Ovary (tissue), 9 donors: Measurements from ENCODE around the gene MORN2. TPM values are rescaled to one million over a fixed set of nuclear protein-coding genes. Genes with fewer than 3 reads are reported as not detected.

ENCODE experiments used
- DNase-seq, 5 donors: peaks; one replicate each; pipeline ENCODE4 v3.0.0-alpha.2; 2019 to 2020
- H3K27ac ChIP-seq, 2 donors: fragments of 200-600 bp; one replicate each; pipeline versions ENCODE4 v1.5.1 to v1.8.0; 2019 to 2022
- H3K27me3 ChIP-seq: fragments of 200-600 bp; one replicate; pipeline ENCODE4 v1.8.0; 2022
- H3K36me3 ChIP-seq: fragments of 200-600 bp; sonication (generic); one replicate; pipeline ENCODE4 v1.5.1; 2019
- H3K4me1 ChIP-seq: one replicate; pipeline ENCODE4 v1.8.1; 2013; ENCODE audit warnings: mild to moderate bottlenecking, moderate library complexity; ENCODE audit not compliant: insufficient read depth
- H3K4me3 ChIP-seq: fragments of 200-600 bp; sonication (generic); one replicate; pipeline ENCODE4 v1.5.1; 2017
- H3K9me3 ChIP-seq, 2 donors: fragments of 200-600 bp in 1 of 2; sonication (generic) in 1 of 2; one replicate each; pipeline versions ENCODE4 v1.5.1 to v1.8.1; 2013 to 2019; ENCODE audit warnings: mild to moderate bottlenecking in 1 of 2, moderate library complexity in 1 of 2
- EP300 ChIP-seq: sonication (generic); formaldehyde crosslinking; IDR thresholded peaks from one replicate; pipeline ENCODE4 v1.6.1; 2017; ENCODE audit warnings: antibody characterized with exemption
- POLR2A ChIP-seq: fragments of 450-650 bp; IDR thresholded peaks from one replicate; pipeline ENCODE4 v1.6.1; 2017; ENCODE audit warnings: antibody characterized with exemption, mild to moderate bottlenecking, moderate library complexity
- WGBS, 3 donors: extraction: QIAGEN DNeasy Blood & Tissue Kit in 1 of 3; methylation state at CpG; one replicate each; pipeline versions ENCODE4 v1.1.5 to v1.1.7; 2013 to 2017; 5-methylcytosine and 5-hydroxymethylcytosine counted together
- intact Hi-C, 4 donors: fragments of 100-400 bp; cut with DNase I; formaldehyde crosslinking; loops; one replicate each; pipeline versions ENCODE4 v1.11.0 to v1.15.1; 2022 to 2023
- polyA plus RNA-seq, 2 donors: library from polyadenylated mRNA; stranded (reverse); fragments of 200-250 nt in 1 of 2; fragments of 350-450 nt in 1 of 2; fragmentation: Illumina TruSeq in 1 of 2; extraction: RNeasy Lipid Tissue Mini Kit (QIAGEN cat#74804) in 1 of 2; gene quantifications; one replicate each; pipeline ENCODE4 v1.2.3, GENCODE V29; 2013 to 2014
- total RNA-seq, 7 donors: library from RNA; depleted of rRNA in 2 of 7; stranded (reverse); fragments of >200 nt in 2 of 7; fragmentation: NEBNext Ultra II Directional in 3 of 7; extraction: Animal tissue kit (Norgen Biotek cat#: 25700) in 3 of 7; gene quantifications; one replicate each; pipeline versions ENCODE4 v1.1.0 to v1.2.4, GENCODE V29; 2016 to 2023
- TF ChIP-seq, protein P1 (sequence below), 3 donors: fragments of 450-650 bp in 2 of 3; fragments of 200-600 bp in 1 of 3; IDR thresholded peaks; one replicate each; pipeline versions ENCODE4 v1.5.1 to v1.8.0; 2016 to 2022; ENCODE audit warnings: antibody characterized with exemption in 3 of 3, mild to moderate bottlenecking in 1 of 3
- donor health status: DM: no; HTN: no; CAD: no; lungs with moderate emphysema.
- donor health status: DM: no; HTN: no; CAD: no.
- donor health status: Bipolar disorder and iron deficiency.
- donor health status: DM: yes; HTN: yes; CAD: no.
- donor health status: DM: no; HTN: no; CAD: no.
- donor health status: DM: yes; HTN: yes; CAD: no.

Gene MORN2
- total and polyA plus RNA-seq, 9 donors: 12.9 to 46.9 (median 16.5) TPM

DNA sequence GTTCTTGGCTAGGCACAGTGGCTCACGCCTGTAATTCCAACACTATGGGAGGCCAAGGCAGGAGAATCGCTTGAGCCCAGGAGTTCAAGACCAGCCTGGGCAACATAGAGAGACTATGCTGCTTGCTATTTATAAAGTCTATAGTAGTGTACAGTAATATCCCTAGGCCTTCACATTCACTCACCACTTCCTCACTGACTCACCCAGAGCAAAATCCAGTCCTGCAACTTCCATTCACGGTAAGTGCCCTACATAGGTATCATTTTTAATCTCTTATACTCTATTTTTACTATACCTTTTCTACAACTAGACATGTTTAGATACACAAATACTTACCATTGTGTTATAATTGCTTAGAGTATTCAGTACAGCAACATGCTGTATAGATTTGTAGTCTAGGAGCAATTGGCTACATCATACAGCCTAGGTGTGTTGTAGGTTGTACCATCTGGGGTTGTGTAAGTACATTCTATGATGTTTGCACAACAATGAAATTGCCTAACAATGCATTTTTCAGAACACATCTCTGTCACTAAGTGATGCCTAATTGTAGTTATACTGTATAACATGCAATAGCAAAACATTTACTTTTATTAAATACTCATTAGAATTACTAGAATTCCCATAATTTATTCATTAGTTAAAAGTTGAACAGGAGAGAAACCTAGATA lies 8.9 kb upstream of the MORN2 start:
- no peaks in the 10 kb centered on the region for H3K27me3 ChIP-seq
- H3K4me1 ChIP-seq: no peaks in the 10 kb centered on the region
- WGBS, 3 donors: 92 to 98% (median 96%) methylated on average over 3 of the region's 3 CpGs
- H3K9me3 ChIP-seq: no peaks in the 10 kb centered on the region
- H3K36me3 ChIP-seq: no peaks in the 10 kb centered on the region
- no peak for DNase-seq
- intact Hi-C loops: no loop called here
- no peak for TF ChIP-seq EP300
- TF ChIP-seq POLR2A: no peak
- TF ChIP-seq, protein P1, sequence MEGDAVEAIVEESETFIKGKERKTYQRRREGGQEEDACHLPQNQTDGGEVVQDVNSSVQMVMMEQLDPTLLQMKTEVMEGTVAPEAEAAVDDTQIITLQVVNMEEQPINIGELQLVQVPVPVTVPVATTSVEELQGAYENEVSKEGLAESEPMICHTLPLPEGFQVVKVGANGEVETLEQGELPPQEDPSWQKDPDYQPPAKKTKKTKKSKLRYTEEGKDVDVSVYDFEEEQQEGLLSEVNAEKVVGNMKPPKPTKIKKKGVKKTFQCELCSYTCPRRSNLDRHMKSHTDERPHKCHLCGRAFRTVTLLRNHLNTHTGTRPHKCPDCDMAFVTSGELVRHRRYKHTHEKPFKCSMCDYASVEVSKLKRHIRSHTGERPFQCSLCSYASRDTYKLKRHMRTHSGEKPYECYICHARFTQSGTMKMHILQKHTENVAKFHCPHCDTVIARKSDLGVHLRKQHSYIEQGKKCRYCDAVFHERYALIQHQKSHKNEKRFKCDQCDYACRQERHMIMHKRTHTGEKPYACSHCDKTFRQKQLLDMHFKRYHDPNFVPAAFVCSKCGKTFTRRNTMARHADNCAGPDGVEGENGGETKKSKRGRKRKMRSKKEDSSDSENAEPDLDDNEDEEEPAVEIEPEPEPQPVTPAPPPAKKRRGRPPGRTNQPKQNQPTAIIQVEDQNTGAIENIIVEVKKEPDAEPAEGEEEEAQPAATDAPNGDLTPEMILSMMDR (IDR thresholded peaks at IDR 0.05): no peak
- H3K27ac ChIP-seq: no peak overlapping the region
- H3K4me3 ChIP-seq: no peak overlapping the region

DNA sequence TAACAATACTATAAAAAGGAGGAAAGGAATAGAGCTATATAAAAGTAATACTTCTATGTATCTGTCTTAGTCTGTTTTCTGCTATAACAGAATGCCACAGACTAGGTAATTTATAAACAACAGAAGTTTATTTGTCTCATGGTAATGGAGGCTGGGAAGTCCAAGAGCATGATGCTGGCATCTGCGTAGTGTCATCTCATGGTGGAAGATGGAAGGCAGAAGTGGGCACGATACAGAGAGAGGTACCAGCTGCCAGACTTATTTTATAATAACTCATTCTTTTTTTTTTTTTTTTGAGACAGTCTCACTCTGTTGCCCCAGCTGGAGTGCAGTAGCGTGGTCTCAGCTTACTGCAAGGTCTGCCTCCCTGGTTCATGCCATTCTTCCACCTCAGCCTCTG lies 4.3 kb upstream of the MORN2 start:
- Histone ChIP-seq H3K4me3 (no peak overlapping the region), H3K9me3 (no peaks in the 10 kb centered on the region), H3K27me3 (no peaks in the 10 kb centered on the region), H3K36me3 (no peaks in the 10 kb centered on the region), H3K27ac (no peak overlapping the region), H3K4me1 (no peaks in the 10 kb centered on the region)
- intact Hi-C loops: no loop called here
- no peak for DNase-seq
- TF ChIP-seq EP300 (no peak), POLR2A (no peak)
- TF ChIP-seq, protein P1 (IDR thresholded peaks at IDR 0.05): no peak
- 98% methylated on average over 3 of the region's 3 CpGs for WGBS, 3 donors

DNA sequence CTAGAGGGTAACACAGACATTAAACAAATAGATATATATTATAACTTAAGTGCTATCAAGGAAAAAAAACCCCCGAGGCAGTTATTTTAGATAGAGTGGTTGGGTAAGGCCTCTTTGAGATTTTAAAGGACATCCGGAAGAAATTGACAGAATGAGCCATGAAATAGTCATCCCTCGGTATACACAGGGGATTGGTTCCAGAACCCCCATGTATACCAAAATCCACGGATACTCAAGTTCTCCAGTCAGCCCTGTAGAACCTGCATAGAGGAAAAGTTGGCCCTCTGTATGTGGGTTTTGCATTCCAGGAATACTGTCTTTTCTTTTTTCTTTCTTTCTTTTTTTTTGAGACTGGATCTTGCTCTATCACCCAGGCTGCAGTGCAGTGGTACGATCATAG lies 2.0 kb upstream of the MORN2 start:
- WGBS, 3 donors: 74 to 77% (median 76%) methylated on average over 5 of the region's 5 CpGs
- Histone ChIP-seq H3K27ac (no peak overlapping the region), H3K27me3 (no peaks in the 10 kb centered on the region), H3K9me3 (no peaks in the 10 kb centered on the region), H3K4me1 (peaks cover 2% of the 10 kb centered on the region), H3K36me3 (no peaks in the 10 kb centered on the region), H3K4me3 (no peak overlapping the region)
- TF ChIP-seq POLR2A (no peak), EP300 (no peak)
- TF ChIP-seq, protein P1 (IDR thresholded peaks at IDR 0.05): no peak
- DNase-seq: no peak
- intact Hi-C loops: no loop called here

DNA sequence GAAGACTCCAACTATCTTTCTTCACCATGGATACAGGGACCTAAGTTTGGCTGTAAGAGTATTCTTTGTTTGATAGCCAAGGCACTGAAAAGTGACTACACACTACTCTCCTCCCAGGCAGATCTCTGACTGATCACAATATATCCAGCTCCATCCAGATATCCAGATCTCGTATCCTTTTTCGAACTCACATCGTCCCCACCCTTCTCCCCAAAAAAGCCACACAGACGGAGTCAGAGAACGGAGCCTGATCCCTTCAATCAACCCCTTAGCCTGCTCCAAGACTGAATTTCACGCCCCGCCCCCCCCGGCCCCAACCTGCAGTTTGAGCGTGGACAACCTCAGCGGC lies 575 bp upstream of the MORN2 start:
- intact Hi-C loops: no loop called here
- WGBS, 3 donors: 0 to 1% (median 0%) methylated on average over 10 of the region's 10 CpGs
- no peak for DNase-seq
- no peaks in the 10 kb centered on the region for H3K9me3 ChIP-seq
- no peaks in the 10 kb centered on the region for H3K27me3 ChIP-seq
- H3K4me1 ChIP-seq: peaks cover 2% of the 10 kb centered on the region
- H3K27ac ChIP-seq: peak overlapping the region; percentile 26 to 43
- TF ChIP-seq, protein P1 (IDR thresholded peaks at IDR 0.05): no peak
- TF ChIP-seq POLR2A (no peak), EP300 (no peak)
- H3K36me3 ChIP-seq: no peaks in the 10 kb centered on the region
- peak overlapping the region; percentile 64 for H3K4me3 ChIP-seq
